Mucosa of descending colon (tissue), 3 donors: ENCODE measurements around the gene TPD52L1. TPM values are rescaled to one million over a fixed set of nuclear protein-coding genes. Genes with fewer than 3 reads are reported as not detected.

Experiments used
- ATAC-seq: fragments of 200-7000 bp; cut with Tn5 transposase; one replicate; pipeline ENCODE4 v1.9.1; 2020; ENCODE audit warnings: mild to moderate bottlenecking, moderate library complexity
- DNase-seq, 3 donors: peaks; one replicate each; pipeline ENCODE4 v3.0.0-alpha.2; 2020
- H3K36me3 ChIP-seq: fragments of 200-600 bp; one replicate; pipeline ENCODE4 v1.8.0; 2021; ENCODE audit warnings: low read depth, mild to moderate bottlenecking
- H3K4me1 ChIP-seq: fragments of 200-600 bp; one replicate; pipeline ENCODE4 v1.8.0; 2021; ENCODE audit warnings: low read depth, mild to moderate bottlenecking
- H3K4me3 ChIP-seq: fragments of 200-600 bp; one replicate; pipeline ENCODE4 v1.8.0; 2021; ENCODE audit warnings: mild to moderate bottlenecking
- H3K9me3 ChIP-seq: fragments of 200-600 bp; one replicate; pipeline ENCODE4 v1.8.0; 2021; ENCODE audit warnings: mild to moderate bottlenecking
- intact Hi-C, 2 donors: fragments of 100-400 bp; cut with DNase I in 1 of 2; cut with micrococcal nuclease in 1 of 2; formaldehyde crosslinking; loops; one replicate each; pipeline versions ENCODE4 v1.11.0 to v1.11.1; 2022; cut with DNase I, micrococcal nuclease
- total RNA-seq, 3 donors: library from RNA; stranded (reverse); fragmentation: NEBNext Ultra II Directional in 2 of 3; extraction: Animal tissue kit (Norgen Biotek cat#: 25700) in 2 of 3; gene quantifications; one replicate each; pipeline versions ENCODE4 v1.2.1 to v1.2.4, GENCODE V29; 2021 to 2023
- TF ChIP-seq, protein P1 (sequence below): fragments of 200-600 bp; IDR thresholded peaks from one replicate; pipeline ENCODE4 v1.8.0; 2022; ENCODE audit warnings: antibody characterized with exemption, mild to moderate bottlenecking
- donor health status: DM: no; HTN: no; CAD: no; lungs with moderate emphysema.
- donor health status: DM: no; HTN: no; CAD: no.
- donor health status: DM: no; HTN: yes; CAD: no.

Gene TPD52L1
- total RNA-seq, 3 donors from 2014 or later = 12.1 to 23.9 (median 22.0) TPM

GRCh38 chr6:125264476-125264875 is 110.9 kb downstream of the TPD52L1 start:
- Histone ChIP-seq H3K9me3 (no peaks in the 10 kb centered on the region), H3K4me3 (no peak overlapping the region), H3K36me3 (no peaks in the 10 kb centered on the region), H3K4me1 (no peaks in the 10 kb centered on the region)
- intact Hi-C loops = no loop called here
- DNase-seq = no peak
- no peak for ATAC-seq
- TF ChIP-seq, protein P1, sequence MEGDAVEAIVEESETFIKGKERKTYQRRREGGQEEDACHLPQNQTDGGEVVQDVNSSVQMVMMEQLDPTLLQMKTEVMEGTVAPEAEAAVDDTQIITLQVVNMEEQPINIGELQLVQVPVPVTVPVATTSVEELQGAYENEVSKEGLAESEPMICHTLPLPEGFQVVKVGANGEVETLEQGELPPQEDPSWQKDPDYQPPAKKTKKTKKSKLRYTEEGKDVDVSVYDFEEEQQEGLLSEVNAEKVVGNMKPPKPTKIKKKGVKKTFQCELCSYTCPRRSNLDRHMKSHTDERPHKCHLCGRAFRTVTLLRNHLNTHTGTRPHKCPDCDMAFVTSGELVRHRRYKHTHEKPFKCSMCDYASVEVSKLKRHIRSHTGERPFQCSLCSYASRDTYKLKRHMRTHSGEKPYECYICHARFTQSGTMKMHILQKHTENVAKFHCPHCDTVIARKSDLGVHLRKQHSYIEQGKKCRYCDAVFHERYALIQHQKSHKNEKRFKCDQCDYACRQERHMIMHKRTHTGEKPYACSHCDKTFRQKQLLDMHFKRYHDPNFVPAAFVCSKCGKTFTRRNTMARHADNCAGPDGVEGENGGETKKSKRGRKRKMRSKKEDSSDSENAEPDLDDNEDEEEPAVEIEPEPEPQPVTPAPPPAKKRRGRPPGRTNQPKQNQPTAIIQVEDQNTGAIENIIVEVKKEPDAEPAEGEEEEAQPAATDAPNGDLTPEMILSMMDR = no peak

DNA sequence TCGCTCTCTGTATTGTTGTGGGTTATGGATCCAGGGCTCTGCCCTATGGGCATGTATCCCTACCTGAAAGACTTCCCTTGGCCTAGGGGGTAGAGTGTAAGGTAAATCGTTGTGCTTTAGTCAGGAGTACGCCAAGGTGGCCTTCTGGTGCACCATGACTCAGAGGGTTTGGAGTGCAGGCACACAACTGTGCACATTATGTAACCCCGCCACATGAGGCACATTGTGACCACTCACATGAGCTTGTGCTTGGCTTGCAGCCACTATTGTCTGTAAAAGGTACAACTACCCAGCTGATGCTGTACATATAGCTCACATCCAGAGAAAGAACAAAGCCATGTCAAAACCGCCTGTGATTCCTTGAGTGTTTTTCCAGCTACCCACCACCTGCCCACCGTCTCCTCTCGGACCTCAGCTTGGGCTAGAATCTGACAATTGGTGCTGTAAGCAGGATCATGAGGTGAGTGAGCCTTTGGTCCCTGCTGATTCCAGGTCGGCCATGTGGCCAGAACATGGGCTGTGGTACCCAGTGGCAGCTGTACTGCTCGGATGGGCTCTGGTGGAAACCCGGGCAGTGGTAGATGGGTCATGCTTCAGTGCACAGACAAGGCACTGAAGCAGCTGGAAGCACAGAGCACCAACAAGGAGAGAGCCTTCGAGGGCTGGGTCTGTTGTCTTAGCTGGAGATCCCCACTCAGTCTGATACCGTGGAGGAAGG is 114.4 kb downstream of the TPD52L1 start:
- DNase-seq (no peak), ATAC-seq (no peak)
- Histone ChIP-seq H3K9me3 (no peaks in the 10 kb centered on the region), H3K36me3 (no peaks in the 10 kb centered on the region), H3K4me1 (no peaks in the 10 kb centered on the region), H3K4me3 (no peak overlapping the region)
- TF ChIP-seq, protein P1 = no peak
- intact Hi-C loops = no loop called here

DNA sequence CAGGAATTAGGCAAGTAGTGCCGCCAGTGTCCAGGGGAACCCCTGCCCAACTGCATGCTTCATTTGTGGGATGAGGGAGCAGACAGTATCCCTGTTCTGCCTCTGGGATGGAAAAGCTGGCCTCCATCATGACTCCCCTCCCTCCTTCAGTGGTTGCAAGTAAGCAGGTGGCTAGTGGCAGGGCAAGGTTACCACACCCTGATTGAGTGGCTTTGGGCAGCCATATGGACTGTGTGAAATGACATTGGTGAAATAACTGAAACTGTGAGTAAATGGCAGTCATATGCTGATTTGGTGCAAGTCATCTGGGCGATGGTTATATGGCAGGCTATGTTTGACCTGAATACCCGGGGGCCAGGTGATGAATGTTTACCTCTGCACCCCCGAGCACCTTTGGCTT is 115.2 kb downstream of the TPD52L1 start:
- peak; percentile 59 for ATAC-seq
- TF ChIP-seq, protein P1 = no peak
- no peaks in the 10 kb centered on the region for H3K36me3 ChIP-seq

GRCh38 chr6:125269328-125269985 is 115.9 kb downstream of the TPD52L1 start:
- Histone ChIP-seq H3K36me3 (no peaks in the 10 kb centered on the region), H3K9me3 (no peaks in the 10 kb centered on the region), H3K4me1 (no peaks in the 10 kb centered on the region), H3K4me3 (no peak overlapping the region)
- DNase-seq = peak in 1 of 3 donors; percentile 23
- intact Hi-C loops = no loop called here
- TF ChIP-seq, protein P1 = no peak
- ATAC-seq = peak; percentile 67

More for the DNA sequence above, 115.2 kb downstream of the TPD52L1 start:
- Histone ChIP-seq H3K4me1 (no peaks in the 10 kb centered on the region), H3K9me3 (no peaks in the 10 kb centered on the region), H3K4me3 (no peak overlapping the region)
- intact Hi-C loops = no loop called here
- DNase-seq = no peak

- no peak for DNase-seq
- TF ChIP-seq, protein P1 = no peak
- Histone ChIP-seq H3K9me3 (no peaks in the 10 kb centered on the region), H3K36me3 (no peaks in the 10 kb centered on the region), H3K4me1 (no peaks in the 10 kb centered on the region), H3K4me3 (no peak overlapping the region)
- ATAC-seq = no peak
- intact Hi-C loops = no loop called here
These were observed 116.8 kb downstream of the TPD52L1 start for GRCh38 chr6:125270380-125270779.
